SU-DHL-6 (cell line): ENCODE data around the gene RFX1.
"Not testable (repeated sequence)": the region's sequence is repeated elsewhere in the genome, so short reads cannot be mapped to it uniquely, and the experiment has no call there.

Experiments
- EZH2phosphoT487 ChIP-seq: fragments of 200-600 bp; sonication (generic), shearing (Covaris generic); conservative IDR thresholded peaks from 2 replicates; pipeline ENCODE4 v1.6.1; 2018; ENCODE audit warnings: mild to moderate bottlenecking, antibody characterized with exemption, low read length, moderate library complexity, mixed read lengths
- TF ChIP-seq, protein P1 (sequence below): fragments of 200-600 bp; sonication (generic); IDR thresholded peaks from one replicate; pipeline ENCODE4 v1.5.1; 2017; ENCODE audit warnings: antibody characterized with exemption, mild to moderate bottlenecking, low read length, moderate library complexity; ENCODE audit not compliant: insufficient read depth, poor library complexity, severe bottlenecking

DNA sequence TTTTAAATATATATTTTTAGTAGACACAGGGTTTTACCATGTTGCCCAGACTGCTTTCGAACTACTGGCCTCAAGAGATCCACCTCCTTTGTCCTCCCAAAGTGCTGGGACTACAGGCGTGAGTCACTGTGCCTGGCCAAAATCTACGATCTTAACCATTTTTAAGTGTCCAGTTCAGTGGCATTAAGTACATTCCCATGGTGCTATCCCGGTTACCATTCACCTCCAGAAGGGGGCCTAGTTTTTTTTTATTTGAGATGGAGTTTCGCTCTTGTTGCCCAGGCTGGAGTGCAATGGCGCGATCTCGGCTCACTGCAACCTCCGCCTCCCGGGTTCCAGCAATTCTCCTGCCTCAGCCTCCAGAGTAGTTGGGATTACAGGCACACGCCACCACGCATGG is 29.0 kb upstream of the RFX1 start:
- TF ChIP-seq, protein P1, sequence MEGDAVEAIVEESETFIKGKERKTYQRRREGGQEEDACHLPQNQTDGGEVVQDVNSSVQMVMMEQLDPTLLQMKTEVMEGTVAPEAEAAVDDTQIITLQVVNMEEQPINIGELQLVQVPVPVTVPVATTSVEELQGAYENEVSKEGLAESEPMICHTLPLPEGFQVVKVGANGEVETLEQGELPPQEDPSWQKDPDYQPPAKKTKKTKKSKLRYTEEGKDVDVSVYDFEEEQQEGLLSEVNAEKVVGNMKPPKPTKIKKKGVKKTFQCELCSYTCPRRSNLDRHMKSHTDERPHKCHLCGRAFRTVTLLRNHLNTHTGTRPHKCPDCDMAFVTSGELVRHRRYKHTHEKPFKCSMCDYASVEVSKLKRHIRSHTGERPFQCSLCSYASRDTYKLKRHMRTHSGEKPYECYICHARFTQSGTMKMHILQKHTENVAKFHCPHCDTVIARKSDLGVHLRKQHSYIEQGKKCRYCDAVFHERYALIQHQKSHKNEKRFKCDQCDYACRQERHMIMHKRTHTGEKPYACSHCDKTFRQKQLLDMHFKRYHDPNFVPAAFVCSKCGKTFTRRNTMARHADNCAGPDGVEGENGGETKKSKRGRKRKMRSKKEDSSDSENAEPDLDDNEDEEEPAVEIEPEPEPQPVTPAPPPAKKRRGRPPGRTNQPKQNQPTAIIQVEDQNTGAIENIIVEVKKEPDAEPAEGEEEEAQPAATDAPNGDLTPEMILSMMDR, result not testable (repeated sequence)
- not testable (repeated sequence) for TF ChIP-seq EZH2phosphoT487
